Keratinocyte (primary cell): ENCODE measurements around the gene PRSS33. TPM values are rescaled to one million over a fixed set of nuclear protein-coding genes. Genes with fewer than 3 reads are reported as not detected.

Experiments
- DNase-seq: peaks from one replicate; pipeline ENCODE4 v3.0.0-alpha.2; 2011; ENCODE audit warnings: low read depth, missing footprints, low spot score
- FAIRE-seq: peaks from 2 replicates; lab custom pipeline; 2011; peaks lifted over from hg19 to GRCh38; lab: Jason Lieb, UNC
- H2AFZ ChIP-seq: 2 replicates; pipeline ENCODE4 v1.6.0; 2012; ENCODE audit warnings: low read length, control low read depth, inconsistent platforms; ENCODE audit not compliant: control insufficient read depth
- H3K27ac ChIP-seq: 2 replicates; pipeline ENCODE4 v1.5.1; 2011; ENCODE audit warnings: low read length; ENCODE audit not compliant: control insufficient read depth, insufficient read depth
- H3K27me3 ChIP-seq: 3 replicates; pipeline ENCODE4 v1.6.0; 2011; ENCODE audit warnings: low read length; ENCODE audit not compliant: control insufficient read depth, insufficient read depth; ENCODE audit errors: extremely low read depth
- H3K36me3 ChIP-seq, 2 experiments: 2 replicates in 1 of 2; 3 replicates in 1 of 2; pipeline ENCODE4 v1.5.1; 2011; ENCODE audit warnings: low read length in 2 of 2, mild to moderate bottlenecking in 1 of 2; ENCODE audit not compliant: control insufficient read depth in 2 of 2, insufficient read depth in 2 of 2; ENCODE audit errors: extremely low read depth in 1 of 2
- H3K4me1 ChIP-seq: 3 replicates; pipeline ENCODE4 v1.5.1; 2011; ENCODE audit warnings: low read length; ENCODE audit not compliant: control insufficient read depth, insufficient read depth; ENCODE audit errors: extremely low read depth
- H3K4me2 ChIP-seq: 3 replicates; pipeline ENCODE4 v1.6.0; 2011; ENCODE audit warnings: low read depth, low read length; ENCODE audit not compliant: control insufficient read depth, insufficient read depth; ENCODE audit errors: extremely low read depth
- H3K4me3 ChIP-seq, 3 experiments: fragments of 200-600 bp in 1 of 3; sonication (generic) in 1 of 3; 2 replicates in 2 of 3; 3 replicates in 1 of 3; pipeline ENCODE4 v1.5.1; 2011 to 2016; ENCODE audit warnings: low read length in 3 of 3, mild to moderate bottlenecking in 3 of 3, control low read depth in 2 of 3, inconsistent platforms in 1 of 3, low read depth in 1 of 3, mixed read lengths in 1 of 3, mixed run types in 1 of 3, moderate library complexity in 1 of 3; ENCODE audit not compliant: control insufficient read depth in 2 of 3, insufficient read depth in 2 of 3; ENCODE audit errors: extremely low read depth in 1 of 3
- H3K79me2 ChIP-seq: 2 replicates; pipeline ENCODE4 v1.6.0; 2012; ENCODE audit warnings: low read length; ENCODE audit not compliant: control insufficient read depth, insufficient read depth
- H3K9ac ChIP-seq: 3 replicates; pipeline ENCODE4 v1.6.0; 2011; ENCODE audit warnings: low read length; ENCODE audit not compliant: control insufficient read depth, insufficient read depth; ENCODE audit errors: extremely low read depth
- H3K9me1 ChIP-seq: 3 replicates; pipeline ENCODE4 v1.6.0; 2011; ENCODE audit warnings: low read length; ENCODE audit not compliant: control insufficient read depth, insufficient read depth; ENCODE audit errors: extremely low read depth
- H3K9me3 ChIP-seq: 2 replicates; pipeline ENCODE4 v1.5.1; 2012; ENCODE audit warnings: low read depth, low read length; ENCODE audit not compliant: control insufficient read depth
- H4K20me1 ChIP-seq: 3 replicates; pipeline ENCODE4 v1.6.0; 2011; ENCODE audit warnings: low read length; ENCODE audit not compliant: control insufficient read depth, insufficient read depth; ENCODE audit errors: extremely low read depth
- EZH2 ChIP-seq: IDR thresholded peaks from one replicate; pipeline ENCODE4 v1.6.1; 2012; ENCODE audit warnings: inconsistent platforms, mild to moderate bottlenecking, low read length, moderate library complexity
- dilution Hi-C: fragments of 300-500 bp; cut with MboI; formaldehyde crosslinking; loops from one replicate; pipeline ENCODE4 v1.7.0; 2020; ENCODE audit warnings: low sequenced_read_pairs; ENCODE audit not compliant: extremely low pct_ligation_motif_present
- polyA plus RNA-seq, 5 experiments: library from polyadenylated mRNA; depleted of rRNA in 3 of 5; stranded (reverse) in 3 of 5; stranded (forward) in 1 of 5; unstranded in 1 of 5; fragments of >200 nt; gene quantifications; 1 replicate in 1 of 5; 2 replicates in 3 of 5; 3 replicates in 1 of 5; pipeline versions ENCODE4 v1.2.1 to v1.2.3, GENCODE V29; 2011 to 2012; ENCODE audit warnings: missing spikeins in 2 of 5, low read depth in 1 of 5, low replicate concordance in 1 of 5
- TF ChIP-seq, protein P1 (sequence below), 3 experiments: IDR thresholded peaks in 1 of 3; conservative IDR thresholded peaks in 1 of 3; optimal IDR thresholded peaks in 1 of 3; 2 replicates in 2 of 3; 3 replicates in 1 of 3; pipeline versions ENCODE3 to v1.5.1; 2011; ENCODE audit warnings: low read length in 3 of 3, mild to moderate bottlenecking in 3 of 3, moderate library complexity in 2 of 3, control low read depth in 1 of 3, inconsistent platforms in 1 of 3; ENCODE audit not compliant: insufficient read depth in 2 of 3; ENCODE audit errors: extremely low read depth in 1 of 3

The PRSS33 gene
- polyA plus RNA-seq, 1 donor (not counting 4 experiments of a cell fraction or from before 2014, with no cell fraction given) = not detected

DNA sequence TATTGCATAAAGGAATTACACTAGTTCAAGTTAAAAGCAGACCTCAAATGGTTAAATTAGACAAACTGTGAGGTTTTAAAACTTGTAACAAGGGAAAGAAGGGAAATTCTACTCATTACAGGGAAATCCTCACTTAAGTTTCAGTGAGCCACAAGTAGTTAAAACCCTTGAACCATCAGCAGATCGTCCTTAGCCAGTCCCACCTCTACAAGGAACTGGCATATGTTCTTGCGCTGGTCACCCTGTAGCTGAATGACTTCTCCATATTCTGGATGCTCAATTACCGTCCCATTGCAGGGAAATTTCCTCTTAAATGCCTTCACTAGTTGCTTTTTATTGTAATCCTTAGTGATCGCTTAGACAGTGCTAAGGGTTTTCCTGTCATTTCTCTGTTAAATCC, 35.1 kb upstream of the PRSS33 start:
- peaks cover 44% of the 10 kb centered on the region for H3K27me3 ChIP-seq

DNA sequence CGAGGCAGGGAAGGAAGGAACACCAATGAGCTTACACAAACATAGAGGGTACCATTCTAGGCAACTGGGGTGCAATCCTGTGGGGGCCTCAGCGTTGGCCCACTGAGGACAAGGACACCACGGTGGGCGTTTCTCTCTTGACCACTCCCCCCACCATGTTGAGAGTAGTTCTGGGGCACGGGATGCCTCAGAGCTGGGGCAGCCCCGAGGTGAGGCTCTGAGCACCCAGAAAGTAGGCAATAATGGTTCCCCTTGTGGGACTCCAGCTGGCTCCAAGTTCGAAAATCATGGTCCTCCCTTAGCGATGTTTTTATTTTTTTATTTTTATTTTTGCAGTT, 34.8 kb upstream of the PRSS33 start:
- Histone ChIP-seq H3K4me2 (no peak overlapping the region), H2AFZ (no peak overlapping the region), H3K9ac (no peak overlapping the region), H3K36me3 (no peaks in the 10 kb centered on the region), H3K9me1 (no peaks in the 10 kb centered on the region), H3K27ac (no peak overlapping the region), H3K9me3 (no peaks in the 10 kb centered on the region), H3K79me2 (no peaks in the 10 kb centered on the region), H3K4me1 (peaks cover 3% of the 10 kb centered on the region), H4K20me1 (no peaks in the 10 kb centered on the region), H3K27me3 (peaks cover 42% of the 10 kb centered on the region), H3K4me3 (no peak overlapping the region)
- FAIRE-seq (no peak), DNase-seq (no peak)
- dilution Hi-C loops = no loop called here
- no peak for TF ChIP-seq EZH2
- TF ChIP-seq, protein P1, sequence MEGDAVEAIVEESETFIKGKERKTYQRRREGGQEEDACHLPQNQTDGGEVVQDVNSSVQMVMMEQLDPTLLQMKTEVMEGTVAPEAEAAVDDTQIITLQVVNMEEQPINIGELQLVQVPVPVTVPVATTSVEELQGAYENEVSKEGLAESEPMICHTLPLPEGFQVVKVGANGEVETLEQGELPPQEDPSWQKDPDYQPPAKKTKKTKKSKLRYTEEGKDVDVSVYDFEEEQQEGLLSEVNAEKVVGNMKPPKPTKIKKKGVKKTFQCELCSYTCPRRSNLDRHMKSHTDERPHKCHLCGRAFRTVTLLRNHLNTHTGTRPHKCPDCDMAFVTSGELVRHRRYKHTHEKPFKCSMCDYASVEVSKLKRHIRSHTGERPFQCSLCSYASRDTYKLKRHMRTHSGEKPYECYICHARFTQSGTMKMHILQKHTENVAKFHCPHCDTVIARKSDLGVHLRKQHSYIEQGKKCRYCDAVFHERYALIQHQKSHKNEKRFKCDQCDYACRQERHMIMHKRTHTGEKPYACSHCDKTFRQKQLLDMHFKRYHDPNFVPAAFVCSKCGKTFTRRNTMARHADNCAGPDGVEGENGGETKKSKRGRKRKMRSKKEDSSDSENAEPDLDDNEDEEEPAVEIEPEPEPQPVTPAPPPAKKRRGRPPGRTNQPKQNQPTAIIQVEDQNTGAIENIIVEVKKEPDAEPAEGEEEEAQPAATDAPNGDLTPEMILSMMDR (optimal IDR thresholded peaks at IDR 0.05 in 1 of 3, IDR thresholded peaks at IDR 0.05 in 1 of 3, conservative IDR thresholded peaks at IDR 0.05 in 1 of 3; ENCODE audit: extremely low read depth in 1 of 3, insufficient read depth in 2 of 3, low read length in 3 of 3) = no peak

More for the DNA sequence above, 35.1 kb upstream of the PRSS33 start:
- no peak overlapping the region for H3K4me2 ChIP-seq
- H3K4me1 ChIP-seq = peaks cover 3% of the 10 kb centered on the region
- no peak overlapping the region for H3K9ac ChIP-seq
- H3K9me1 ChIP-seq = no peaks in the 10 kb centered on the region
- no peak overlapping the region for H3K27ac ChIP-seq
- FAIRE-seq = no peak
- H3K36me3 ChIP-seq = no peaks in the 10 kb centered on the region
- H4K20me1 ChIP-seq = no peaks in the 10 kb centered on the region
- dilution Hi-C loops = no loop called here
- H3K79me2 ChIP-seq = no peaks in the 10 kb centered on the region
- H3K9me3 ChIP-seq = no peaks in the 10 kb centered on the region
- H2AFZ ChIP-seq = no peak overlapping the region
- TF ChIP-seq EZH2 = no peak
- TF ChIP-seq, protein P1 (optimal IDR thresholded peaks at IDR 0.05 in 1 of 3, IDR thresholded peaks at IDR 0.05 in 1 of 3, conservative IDR thresholded peaks at IDR 0.05 in 1 of 3; ENCODE audit: extremely low read depth in 1 of 3, insufficient read depth in 2 of 3, low read length in 3 of 3) = no peak
- no peak for DNase-seq
- H3K4me3 ChIP-seq = no peak overlapping the region
